ENCODE results near the gene ATP8A2.

The ATP8A2 gene

DNA sequence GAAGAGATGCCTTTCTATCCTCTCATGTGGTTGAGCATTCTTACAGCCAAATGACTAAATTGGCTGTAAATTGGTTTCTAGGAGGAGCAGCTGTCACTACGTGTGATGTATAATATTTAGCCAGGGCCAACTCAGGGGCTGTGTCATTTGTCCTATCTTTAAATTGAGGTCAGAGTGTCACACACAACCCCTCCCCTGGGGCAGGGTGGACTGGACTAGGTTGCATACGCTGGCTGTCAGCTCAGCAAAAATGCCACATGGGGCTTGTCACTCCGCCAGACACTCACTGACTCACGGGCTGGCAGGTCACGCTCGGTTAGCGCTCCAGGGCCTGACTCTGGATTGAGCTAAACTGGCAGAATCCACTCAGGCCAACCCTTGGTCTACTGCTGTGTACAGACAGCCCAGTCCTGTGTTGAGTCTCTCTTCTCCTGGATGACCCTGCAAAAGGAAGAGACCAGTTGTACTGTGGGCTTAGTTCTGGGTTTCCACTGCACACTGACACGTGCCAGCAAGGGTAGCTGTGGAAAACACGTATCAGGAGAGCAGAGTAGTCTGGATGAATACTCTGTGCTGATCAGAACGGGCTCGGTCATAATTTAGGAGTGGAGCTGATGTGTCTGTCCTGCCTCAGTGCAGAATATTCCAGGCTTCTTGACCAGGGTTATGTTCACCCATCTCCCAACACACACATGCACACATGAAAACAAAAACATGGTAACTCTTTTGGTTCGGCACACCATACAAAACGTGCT lies 650.9 kb downstream of the ATP8A2 start:
- DNase-seq = no peak

DNA sequence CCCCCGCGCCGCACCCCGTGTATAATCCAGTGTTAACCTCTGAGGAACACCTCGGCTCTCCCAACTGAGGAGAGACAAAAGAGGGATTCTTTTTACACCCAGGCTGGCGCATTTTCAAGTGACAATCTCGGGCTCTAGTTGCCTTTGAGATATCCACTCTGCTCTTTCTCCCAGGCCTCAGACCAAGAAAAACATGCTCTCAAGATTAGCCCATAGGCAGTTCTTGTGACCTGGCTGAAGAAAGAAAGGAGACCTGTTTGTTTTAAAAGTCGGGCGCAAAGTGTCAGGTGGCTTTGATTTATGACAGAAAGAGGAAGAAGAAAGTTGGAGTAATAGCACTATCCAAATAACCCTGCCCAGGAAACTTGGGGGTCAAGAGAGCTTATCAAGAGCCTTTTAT lies 652.8 kb downstream of the ATP8A2 start:
- DNase-seq = no peak

DNA sequence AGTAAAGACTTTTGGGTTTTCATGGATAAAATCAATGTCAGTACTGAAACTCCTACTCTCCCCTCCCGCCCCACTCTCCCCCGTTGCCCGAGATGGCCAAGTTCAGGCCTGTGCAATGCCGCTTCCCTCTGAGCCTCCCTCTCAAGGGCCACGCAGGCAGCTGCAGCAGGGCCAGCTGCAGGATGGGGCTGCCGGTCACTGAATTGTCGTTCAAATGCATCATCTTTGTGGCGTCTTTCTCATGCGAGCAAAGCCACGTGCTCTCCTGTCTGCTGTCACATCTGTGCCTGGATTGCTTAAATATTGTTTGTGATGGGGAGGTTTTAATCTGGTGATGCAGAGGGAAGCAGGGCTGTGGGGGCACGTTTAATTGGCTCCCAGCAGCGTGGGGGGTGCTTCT lies 653.4 kb downstream of the ATP8A2 start:
- no peak for DNase-seq

DNA sequence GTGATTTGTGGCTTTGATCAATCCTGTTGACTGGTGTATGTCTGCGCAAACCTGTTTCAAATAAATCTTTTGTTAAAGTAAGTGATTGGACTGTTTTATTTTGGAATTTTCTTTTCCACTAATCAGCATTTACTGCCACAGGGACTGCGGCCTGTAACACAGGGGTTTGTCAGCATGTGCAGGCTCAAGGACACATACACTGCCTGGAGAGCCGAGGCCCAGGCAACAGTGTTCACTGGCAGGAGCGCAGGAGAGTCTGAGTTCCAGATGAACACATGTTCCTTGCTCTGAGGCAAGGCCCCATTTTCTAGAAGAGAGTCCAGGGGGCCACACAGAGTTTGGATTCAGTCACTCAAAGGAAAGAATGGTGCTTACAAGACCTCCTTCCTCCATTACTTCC lies 654.0 kb downstream of the ATP8A2 start:
- no peak for DNase-seq

DNA sequence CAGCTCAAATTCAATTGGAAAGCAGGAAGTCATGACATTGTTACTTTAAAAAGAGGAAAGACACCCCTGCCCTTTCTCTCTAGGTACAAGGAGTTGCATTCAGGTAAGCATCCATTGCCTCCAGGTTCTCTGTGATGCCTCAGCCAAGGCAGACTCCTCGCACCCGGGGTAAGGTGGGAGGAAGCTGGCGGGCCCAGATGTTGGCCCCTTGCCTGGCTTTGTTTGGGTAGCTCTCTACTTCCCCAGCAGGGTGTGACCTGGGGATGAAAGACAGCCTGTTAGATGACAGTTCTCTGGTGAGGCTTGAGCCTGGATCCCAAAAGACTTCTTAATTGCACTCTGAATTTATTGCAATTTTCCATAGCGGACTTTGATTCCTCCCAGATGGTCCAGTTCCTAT lies 654.4 kb downstream of the ATP8A2 start:
- DNase-seq = no peak

DNA sequence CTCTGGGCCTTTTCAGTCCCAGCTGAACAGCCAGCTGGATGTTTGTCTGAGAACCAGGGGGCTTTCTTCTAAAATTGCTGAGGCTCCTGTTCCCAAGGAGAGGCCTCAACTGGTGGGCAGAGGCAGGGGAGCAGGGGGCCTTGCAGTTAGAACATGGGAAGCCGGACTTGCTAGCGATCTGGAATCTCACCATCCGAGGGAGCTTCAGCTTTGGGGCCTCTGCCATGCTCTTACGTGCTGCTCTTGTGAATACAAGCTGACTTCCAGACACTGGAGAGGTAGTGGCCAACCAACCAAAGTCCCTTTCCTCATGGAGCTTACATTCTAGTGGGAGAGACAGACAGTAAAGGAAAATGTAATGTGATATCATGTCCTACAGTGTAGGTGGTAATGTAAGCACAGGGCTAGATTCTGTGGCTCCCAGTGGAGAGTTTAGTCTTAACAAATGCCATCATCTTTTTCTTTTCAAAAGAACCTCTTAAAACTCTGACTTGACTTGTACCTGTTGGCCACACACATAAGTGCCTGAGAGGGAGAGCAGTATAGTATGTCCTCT lies 657.9 kb downstream of the ATP8A2 start:
- no peak for DNase-seq

DNA sequence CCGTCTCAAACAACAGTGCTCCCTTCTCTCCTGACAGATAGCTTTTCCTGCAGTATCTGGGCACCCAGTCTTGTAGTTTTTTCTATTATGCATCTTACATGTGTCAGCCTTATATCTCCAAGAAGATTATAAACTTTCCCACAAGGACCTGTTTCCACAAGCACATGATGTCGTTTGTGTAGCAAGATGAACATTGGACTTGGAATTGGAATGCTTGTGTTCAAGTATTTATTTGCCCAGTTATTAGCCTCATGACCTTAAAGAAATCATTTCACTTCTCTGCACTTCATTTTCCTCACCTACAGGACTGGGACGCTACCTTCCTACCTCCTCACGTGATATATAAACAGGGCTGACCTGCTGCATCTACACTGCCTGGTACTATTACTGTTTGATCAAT lies 658.6 kb downstream of the ATP8A2 start:
- DNase-seq = no peak

DNA sequence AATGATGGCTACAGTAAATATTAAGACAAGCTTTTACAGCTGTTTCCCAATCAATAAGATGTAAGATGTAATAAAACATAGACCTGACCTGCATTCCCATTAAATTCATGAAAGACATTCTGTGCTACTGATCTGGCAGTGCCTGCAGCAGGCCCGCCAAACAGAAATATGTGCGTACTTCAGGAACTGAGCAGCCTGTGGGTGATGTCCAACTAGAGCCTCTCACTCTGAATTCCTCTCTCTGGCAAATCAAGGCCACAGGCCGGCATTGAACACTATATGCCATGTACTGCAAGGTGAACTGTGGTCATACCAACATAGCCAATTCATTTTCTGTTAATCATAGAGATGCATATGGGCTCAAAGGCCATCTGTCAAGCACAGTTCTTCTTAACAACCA lies 662.2 kb downstream of the ATP8A2 start:
- DNase-seq = no peak

DNA sequence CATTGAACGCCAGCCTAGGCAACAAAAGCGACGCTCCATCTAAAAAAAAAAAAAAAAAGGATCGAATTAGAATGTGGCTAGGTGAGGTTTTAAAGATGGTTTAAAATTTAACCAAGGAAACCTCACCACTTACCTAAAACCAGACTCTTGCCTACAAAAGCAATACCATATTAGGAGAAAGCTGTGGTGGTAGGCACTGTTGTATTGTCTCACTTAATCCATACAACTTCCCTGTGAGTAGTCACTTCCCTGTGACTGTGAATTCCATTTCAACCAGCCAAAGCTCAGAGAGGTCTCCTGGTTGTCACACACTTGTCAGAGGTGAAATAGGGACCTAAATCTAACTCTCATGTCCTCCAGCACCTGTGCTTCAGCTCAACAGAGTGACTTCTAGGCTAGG lies 664.6 kb downstream of the ATP8A2 start:
- no peak for DNase-seq

DNA sequence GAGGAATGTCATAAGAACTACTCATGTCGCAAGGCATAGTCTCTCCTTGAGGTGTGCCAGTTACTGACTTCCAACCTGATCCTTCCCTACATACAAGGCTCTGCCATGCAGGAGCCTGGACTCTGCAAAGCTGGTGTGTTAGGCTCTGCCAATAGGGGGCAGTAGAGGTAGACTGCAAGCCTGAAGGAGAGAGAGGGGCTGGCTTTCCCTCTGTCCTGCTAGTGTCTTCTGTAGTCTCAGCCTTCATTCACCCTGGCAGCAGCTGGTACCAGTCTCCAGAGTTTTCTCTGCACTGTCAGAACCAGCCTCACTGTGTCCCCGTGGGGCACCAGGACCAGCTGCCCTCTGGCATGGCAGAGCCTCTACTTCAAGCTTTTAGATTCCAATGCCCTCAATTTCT lies 665.5 kb downstream of the ATP8A2 start:
- DNase-seq = no peak

DNA sequence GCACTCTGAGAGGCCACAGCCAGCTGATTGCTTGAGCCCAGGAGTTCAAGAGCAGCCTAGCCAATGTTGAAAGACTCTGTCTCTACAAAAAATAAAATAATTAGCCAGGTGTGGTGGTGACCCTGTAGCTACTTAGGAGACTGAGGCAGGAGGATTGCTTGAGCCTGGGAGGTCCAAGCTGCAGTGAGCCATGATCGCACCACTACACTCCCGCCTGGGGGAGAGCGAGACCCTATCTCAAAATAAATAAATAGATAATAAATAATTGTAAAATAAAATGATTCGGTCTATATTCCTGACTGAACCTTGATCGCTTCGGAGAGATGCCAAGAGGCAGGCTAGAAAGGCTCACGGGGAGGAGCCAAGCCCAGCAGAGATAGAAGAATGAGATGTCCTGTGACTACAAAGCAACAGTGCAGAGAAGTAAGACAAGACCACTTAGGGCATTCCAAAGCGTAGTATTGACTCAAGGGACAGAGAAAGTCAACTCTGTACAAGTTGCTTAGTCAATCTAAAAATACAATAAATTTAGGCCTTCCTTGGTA lies 667.2 kb downstream of the ATP8A2 start:
- no peak for DNase-seq

DNA sequence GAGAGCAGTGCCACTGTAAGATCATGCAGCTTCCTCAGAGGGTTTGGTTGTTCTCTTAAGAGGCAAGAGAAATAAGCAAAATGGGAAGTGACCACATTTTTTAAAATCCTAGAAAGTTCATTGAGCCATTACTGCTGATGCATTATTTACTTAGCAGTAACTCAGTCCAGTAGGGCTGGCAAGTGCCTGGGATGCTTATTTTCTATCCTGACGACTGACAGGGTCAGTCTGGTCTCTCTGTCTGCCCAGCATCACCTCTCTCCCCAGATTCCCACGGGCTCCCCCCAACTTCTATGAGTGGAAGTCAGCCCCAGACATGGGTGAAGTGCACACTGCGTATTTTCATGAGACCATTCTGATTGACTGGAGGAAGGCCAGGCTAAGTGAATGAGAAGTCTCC lies 669.7 kb downstream of the ATP8A2 start:
- DNase-seq = no peak

DNA sequence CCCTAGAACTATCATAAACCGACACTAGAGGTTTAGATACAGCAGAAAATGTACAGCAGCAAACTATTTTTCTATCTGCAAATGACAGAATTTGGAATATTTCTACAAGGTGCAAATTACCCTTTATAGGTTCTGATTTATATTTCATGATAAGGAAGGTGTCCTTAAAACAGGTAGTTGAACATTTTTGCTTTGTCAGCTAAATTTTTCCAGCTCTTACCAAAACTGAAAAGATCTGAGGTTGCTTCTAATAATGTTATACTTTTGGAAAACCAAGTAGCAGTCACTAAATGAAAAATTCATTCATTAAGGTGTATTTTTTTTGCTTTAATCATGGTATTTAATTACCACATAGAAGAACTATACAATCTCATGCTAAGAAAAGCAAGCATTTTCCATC lies 671.0 kb downstream of the ATP8A2 start:
- no peak for DNase-seq

DNA sequence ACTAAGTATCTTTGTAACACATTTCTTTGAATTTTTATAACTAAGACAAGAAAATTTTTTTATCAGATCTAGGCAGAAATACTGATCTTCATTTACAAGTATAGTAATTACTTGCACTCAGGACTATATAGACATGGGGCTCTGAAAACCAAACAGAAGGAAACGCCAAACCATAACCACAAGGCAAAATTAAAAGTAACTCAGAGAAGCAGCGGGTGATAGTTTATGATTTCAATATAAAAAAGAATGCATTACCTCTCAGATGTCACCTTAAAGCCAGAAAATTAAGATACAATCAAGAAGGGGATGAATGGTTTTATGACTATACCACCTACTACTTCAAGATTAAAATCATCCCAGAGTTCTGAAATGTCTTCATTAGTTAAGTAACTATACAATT lies 673.4 kb downstream of the ATP8A2 start:
- no peak for DNase-seq

DNA sequence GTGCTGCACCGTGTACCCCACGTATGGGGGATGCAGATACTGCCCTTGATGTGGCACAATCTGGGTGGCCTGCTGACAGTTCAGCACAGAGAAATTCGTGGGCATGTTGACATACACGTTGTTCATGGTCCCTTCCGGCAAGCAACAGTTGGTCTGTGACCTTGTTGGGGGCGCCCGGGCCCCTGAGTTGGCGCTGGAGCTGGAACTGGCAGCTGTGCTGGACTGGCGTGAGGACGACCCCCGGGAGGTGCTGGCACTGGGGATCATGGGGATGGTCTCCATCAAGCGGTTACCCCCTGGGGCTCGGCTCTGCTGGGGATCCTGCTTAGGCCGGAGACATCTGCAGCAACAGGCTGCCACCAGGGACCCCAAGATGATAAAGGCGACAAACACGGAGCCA lies 674.9 kb downstream of the ATP8A2 start:
- DNase-seq = no peak

DNA sequence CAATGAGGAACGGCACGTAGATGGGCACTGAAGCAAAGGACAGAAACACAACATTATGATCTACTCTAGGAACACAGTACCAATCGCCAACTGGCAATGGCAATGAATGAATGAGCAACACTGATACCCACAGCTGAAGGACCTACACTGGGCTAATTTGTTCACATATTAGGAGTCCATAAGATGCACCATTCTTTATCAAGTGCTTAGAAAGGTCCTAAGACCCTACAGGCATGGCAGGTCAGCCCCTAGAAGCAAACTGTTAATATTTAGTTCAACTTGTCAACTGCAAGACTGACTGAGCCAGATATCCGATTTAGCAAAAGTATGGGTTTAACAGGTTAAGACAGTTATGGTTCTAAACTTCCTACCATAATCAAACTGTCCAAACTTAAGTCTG lies 675.3 kb downstream of the ATP8A2 start:
- DNase-seq = no peak

DNA sequence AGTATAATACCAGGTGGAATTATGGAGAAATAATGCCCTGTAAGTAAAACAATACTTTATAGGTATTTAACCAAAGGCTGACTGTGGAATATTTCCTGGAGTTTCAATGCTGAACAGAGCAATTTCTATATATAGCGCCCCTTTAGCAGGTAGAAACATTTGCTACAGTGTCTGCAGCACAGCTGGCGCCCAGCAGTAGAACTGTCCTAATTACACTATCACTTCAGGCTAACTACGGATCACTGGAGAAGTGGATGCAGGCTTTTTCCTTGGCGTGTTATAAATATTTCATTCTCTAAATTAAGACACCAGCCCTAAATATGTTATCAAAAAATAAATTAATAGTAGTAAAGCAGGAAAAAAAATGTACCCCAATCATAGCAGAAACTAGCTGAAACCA lies 677.0 kb downstream of the ATP8A2 start:
- no peak for DNase-seq

DNA sequence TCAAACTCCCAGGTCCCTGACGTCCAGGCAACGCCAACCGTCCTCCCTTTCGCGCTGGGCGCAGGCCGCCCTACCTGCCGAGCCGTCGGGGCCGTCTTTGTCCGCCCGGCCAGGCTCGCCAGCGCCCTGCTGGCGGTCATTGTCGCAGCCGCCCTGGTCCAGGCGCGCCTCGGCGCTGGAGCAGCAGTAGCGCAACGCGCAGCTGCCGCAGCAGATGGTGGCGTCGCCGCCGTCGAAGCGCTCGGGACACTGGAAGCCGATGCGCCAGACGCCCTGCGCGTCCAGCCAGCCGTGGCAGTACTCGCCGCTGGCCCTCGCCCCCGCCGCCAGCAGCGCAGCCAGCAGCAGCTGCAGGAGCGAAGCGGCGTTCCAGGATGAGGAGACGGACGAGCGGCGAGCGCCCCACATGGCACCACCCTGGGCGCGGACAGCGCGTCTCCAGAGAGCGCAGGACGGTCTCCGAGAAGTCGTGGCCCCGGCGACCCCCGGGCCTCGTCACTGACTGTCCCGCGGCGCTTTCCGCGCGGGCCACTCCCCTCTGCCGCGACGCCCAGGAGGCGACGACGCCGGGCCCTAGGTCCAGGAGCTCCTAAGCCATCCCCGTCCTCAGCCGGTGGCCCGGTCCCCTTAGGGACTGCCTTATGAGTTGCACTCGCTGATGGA lies 678.9 kb downstream of the ATP8A2 start:
- no peak for DNase-seq

DNA sequence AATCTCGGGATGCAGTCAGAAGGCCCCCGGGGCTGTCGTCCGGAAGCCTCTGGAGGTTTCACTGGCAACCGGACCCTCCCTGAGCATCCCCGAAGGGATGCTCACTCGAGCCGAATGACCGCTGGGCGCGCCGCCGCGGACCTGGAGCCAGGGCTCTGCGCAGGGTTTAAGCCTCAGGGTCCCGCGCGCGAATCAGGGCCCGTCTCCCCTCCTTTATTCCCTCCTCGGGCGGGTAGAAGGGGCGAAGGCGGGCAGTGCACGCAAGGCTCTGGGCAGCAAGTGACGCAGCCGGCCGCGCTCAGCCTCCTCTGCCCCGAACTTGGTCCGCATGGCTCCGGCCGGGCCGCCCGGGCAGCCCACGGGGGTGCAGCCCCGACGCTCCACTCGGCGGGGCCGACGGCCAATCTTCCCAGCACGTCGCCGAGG lies 679.5 kb downstream of the ATP8A2 start:
- no peak for DNase-seq

DNA sequence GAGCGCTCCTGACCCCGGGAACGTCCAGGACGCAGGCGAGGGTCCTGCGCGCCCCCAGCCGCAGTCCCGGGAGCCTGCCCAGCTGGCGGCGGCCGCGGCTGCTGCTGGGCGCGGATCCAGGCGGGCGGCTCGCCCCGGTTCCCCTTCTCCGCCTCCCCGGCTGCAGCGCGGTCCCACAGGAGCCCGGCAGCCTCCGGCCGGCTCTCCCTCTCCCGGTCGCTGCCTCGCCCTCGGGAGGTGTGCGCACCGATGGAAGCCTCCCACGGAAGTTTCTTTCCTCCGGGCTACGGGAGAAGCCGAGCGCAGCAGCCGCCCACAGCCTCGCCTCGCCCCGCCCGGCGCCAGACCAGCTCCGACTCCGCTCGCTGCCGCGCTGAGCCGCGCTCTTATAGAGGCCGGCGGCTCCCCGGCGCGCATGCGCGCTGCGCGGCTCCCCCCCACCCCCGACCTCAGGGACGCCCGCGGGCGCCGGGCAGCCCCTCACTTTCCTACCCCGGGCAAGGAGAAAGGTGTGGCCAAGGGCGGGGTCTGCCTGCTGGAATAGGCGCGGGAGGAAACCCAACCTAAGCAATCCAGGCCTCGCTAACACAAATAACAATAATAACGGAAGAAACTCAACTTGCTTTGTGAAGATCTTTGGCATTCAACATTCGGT lies 680.0 kb downstream of the ATP8A2 start, which contains the start of gene SHISA2:
Gene SHISA2, minus strand, starts transcription at position 360 of the 655 bp plus-strand sequence. CDS start 1,041 bp downstream, outside the sequence.
- peak; percentile 15 for DNase-seq

DNA sequence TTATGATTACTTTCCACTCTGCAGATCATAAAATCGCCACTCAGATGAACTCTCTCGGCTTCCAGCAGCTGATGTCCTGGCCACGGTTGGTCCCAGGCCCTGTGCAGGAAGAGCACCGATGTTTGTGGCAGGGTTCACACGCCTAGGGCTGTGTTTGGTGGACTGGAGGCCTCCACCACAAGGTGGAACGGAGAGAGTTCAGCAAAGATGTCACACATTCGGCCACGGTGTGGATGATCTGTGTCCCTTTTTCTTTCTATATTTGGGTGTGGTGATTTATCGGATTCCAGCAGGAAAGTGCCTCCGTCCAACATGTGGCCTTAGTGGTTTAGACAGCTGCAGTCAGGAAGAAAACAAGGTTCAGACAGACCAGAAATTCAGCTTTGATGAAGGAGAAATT lies 680.6 kb downstream of the ATP8A2 start:
- DNase-seq = no peak

DNA sequence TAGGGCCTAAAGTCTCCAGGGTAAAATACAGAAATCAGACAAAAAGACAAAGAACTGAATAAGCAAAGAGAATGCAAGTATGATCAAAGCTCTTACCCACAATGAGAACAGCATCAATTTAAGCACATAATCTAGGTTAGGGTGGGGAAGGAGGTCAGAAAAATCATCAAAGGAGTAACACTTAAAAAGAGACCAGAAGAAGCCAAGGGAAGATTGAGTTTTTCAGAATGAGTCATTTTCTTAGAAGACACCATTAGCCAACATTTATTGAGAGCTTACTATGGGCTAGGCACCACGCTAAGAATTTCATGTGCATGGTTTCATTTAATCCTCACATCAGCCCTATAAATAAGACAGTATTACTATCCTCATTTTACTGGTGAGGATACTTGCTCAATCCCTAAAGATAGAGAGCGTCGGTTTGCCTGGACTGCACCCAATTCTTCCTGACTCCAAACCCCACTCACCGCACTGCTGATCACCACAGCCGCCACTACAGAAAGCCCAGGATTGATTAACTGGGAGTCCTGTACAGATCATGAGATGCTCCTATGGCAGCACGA lies 681.7 kb downstream of the ATP8A2 start:
- no peak for DNase-seq

DNA sequence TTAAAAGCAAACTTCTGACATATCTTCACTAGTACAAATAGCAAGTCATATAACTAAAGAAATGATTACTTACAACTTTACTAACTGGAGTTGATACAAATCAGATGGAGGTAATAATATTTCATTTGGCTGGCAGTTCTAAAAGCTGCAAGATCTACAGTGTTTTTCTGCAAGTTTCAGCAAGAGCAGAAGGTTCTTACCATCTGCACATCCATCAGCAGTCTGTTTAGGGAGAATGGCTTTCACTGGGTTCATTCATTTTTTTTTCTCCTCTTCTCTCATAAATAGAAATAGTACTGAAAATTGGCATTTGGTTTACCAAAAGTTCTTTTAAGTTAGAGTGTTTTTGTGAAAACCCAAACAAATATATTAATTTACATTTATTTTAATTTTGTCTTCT lies 683.1 kb downstream of the ATP8A2 start:
- no peak for DNase-seq
